Choroid plexus epithelial cell (primary cell): ENCODE measurements around the gene SNED1.

Source experiments
- DNase-seq: peaks from one replicate; pipeline ENCODE4 v3.0.0-alpha.2; 2010; ENCODE audit warnings: low read depth
- H3K4me3 ChIP-seq: 2 replicates; pipeline ENCODE4 v1.5.1; 2011; ENCODE audit warnings: low read depth, mild to moderate bottlenecking, control low read depth, low read length, moderate library complexity
- TF ChIP-seq, protein P1 (sequence below): conservative IDR thresholded peaks from 2 replicates; pipeline ENCODE4 v1.5.1; 2011; ENCODE audit warnings: low read depth, mild to moderate bottlenecking, control low read depth, inconsistent platforms, low read length, moderate library complexity

Gene SNED1

DNA sequence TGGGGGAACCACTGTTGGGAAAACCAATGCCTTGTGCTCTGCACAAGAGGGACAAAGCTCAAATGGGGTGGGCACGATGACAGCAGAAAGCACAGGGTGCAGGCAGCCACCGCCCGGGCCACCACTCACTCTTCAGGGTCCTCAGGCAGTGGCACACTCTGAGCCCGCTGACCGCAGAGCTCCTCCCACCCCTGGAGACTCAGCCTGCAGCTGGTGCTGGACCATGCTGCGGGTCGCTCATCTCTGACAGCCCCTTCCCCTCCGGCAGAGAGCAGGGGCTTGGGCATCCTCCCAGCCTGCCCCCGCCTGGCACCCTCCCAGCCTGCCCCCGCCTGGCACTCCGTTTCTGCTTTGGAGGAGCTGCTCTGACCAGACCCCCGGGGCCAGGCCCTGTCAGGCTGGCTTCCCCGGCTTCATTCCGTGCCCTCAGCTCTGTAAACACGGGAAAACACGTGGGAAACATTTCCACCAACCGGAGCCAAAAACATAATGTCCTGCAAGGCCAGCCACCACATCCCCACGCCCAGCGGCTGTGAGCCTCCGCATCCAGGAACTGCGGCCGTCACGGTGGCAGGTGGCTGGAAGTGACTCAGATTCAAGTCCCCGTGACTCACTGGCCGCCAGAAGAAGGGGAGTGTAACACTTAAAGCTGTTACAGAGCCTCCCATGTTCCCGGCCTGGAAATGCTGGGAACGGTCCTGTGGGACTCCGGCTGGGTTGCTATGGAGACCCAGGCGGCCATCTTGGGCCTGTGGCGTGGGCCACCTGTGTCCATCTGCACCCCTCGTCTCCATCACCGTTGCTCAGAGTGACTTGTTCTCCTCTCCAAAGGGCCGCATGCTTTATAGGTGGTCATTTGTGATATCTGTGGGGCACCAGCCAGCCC is 6.8 kb upstream of the SNED1 start:
- TF ChIP-seq, protein P1, sequence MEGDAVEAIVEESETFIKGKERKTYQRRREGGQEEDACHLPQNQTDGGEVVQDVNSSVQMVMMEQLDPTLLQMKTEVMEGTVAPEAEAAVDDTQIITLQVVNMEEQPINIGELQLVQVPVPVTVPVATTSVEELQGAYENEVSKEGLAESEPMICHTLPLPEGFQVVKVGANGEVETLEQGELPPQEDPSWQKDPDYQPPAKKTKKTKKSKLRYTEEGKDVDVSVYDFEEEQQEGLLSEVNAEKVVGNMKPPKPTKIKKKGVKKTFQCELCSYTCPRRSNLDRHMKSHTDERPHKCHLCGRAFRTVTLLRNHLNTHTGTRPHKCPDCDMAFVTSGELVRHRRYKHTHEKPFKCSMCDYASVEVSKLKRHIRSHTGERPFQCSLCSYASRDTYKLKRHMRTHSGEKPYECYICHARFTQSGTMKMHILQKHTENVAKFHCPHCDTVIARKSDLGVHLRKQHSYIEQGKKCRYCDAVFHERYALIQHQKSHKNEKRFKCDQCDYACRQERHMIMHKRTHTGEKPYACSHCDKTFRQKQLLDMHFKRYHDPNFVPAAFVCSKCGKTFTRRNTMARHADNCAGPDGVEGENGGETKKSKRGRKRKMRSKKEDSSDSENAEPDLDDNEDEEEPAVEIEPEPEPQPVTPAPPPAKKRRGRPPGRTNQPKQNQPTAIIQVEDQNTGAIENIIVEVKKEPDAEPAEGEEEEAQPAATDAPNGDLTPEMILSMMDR, result no peak
- peak overlapping the region; percentile 4 for H3K4me3 ChIP-seq
- DNase-seq, result peak; percentile 75

DNA sequence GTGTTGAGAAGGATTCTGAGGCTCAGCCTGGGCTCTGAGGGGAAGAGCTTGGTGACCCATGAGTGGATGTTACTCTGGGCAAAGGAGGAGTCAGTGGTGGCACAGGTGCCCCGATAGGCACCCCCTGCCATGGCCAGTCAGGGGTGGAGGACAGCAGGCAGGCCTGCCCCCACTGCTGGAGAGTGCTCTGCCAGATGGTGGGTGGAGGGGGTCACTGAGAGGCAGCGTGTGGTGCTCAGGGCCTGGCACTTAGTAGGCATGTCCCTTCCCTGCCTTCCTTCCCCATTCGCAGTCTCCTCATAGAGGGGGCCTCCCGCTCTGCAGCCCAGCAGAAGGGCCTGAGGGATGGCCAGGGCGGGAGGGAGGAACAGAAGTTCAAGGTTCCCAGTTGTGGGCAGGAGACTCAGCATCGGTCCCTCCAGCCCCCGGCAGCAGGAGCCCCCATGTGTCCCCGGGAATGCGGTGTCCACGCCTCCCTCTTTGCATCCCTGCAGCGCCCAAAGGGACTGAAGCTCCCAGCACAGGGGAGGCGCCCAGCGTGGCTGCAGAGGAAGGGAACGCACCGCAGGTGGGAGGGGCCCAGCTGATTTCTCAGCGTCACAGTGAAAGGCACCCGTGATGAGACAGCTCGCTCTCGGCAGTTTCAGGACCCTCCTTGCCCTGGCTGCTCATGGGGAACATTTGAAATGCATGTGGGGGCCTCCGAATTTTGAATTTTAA is 5.7 kb upstream of the SNED1 start:
- TF ChIP-seq, protein P1, result no peak
- no peak for DNase-seq
- H3K4me3 ChIP-seq, result no peak overlapping the region

DNA sequence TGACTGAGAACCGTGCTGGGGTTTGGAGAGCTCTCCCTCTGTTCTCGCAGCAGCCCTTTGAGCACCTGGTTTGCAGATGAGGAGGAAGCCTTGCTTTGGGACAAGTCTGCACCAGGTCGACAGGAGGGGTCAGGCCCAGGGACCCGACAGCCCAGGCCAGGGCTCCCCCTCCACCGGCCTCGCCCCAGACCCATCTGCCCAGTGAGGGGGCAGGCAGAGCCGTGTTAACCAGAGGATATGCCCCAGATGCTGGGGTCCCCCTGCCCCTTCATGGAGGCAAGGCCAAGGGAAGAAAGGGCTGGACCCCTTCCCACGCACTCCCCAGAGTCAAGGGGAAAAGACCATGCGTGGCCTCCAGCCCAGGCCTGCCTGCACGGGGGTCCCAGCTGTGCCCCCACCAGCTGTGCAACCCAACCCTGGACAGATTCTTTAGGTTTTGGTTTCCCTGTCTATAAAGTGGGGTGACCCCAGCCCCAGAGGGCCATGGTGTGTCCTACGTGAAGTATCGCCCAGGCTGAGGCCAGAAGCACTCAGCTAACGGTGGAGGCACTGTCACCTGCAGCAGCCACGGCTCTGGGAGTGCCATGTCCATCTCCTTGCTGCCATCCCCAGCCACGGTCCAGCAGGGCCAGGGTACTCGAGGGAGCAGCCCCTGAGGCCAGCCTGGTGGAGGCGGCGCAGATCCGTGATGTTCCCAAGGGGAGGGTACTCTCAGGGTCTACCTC is 4.8 kb upstream of the SNED1 start:
- no peak for DNase-seq
- H3K4me3 ChIP-seq, result no peak overlapping the region
- TF ChIP-seq, protein P1, result no peak

DNA sequence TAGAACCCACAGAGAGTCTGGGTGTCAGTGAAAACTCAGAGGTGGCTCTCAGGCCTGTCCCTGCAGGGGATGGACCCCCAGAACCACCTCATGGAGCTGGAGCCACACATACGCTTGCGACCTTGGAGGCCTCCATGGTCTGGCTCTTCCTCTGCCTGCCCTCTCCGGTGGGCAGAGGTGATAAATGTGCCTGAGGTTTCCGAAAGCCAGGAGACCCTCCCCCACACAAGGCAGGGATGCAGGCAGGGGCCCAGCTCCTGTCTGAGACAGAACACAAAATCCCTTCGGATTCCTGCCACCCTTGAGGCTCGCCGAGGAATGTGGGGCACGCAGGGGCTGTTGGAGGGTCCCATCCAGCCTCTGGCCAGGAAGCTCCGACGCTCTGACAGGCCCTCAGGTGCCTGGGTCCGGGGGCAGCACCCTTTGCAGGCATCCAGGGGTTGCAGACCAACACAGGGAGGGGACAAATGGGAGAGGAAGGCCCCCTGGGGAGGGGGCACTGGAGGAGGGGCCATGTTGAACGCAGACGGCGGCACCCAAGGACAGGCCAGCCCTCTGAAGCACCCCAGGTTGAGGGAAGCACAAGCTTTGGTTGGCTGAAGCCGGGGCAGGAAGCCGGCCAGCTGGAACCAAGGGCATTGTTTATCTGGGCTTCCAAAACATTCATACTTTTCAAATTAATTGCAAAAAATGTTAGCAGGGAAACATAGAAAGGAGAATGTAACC is 4.1 kb upstream of the SNED1 start:
- no peak overlapping the region for H3K4me3 ChIP-seq
- TF ChIP-seq, protein P1, result no peak
- DNase-seq, result no peak

DNA sequence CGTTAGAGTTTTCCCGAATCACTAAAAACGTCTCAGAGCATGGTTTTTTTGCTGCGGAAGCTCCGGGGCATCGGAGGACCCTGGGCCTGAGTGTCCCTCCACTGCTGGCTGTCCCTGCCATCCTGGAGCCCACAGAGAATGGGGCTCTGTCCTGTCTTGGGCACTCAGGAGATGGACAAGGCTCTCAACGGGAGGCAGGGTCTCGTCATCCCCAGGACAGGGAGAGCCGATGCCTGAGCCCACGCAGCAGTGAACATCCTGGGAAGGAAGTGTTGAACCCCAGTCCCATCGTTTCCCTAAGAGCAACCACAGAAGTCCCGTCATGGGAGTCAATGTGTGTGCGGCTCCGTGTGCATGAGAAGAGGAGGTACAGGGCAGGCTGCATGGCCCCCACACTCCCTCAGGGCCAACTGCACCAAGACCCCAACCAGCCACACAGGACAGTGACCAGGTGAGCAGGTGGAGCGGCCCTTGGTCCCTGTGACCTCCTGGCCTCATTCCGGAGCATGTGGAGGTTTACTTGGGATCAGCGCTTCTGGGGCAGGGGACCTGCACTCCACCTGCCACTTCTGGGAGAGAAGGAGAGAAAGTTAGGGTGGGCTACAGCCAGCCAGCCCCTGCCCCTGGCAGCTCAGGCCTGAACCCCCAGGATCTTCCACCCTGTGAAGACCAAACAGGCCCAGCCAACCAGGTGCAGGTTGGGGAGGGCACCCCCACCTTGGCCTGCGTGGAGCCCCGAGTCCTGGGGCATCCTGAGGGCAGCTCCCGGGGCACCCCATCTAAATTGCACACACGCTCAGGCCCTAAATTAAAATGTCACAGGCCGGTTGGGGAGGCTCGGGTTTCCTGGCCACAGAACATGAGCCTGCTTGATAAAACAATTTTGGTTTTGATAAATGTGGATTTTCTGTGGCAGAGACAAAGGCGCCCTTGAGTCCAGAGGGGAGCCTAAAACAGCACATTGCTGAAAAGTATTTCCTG is 3.1 kb upstream of the SNED1 start:
- TF ChIP-seq, protein P1, result no peak
- no peak for DNase-seq
- no peak overlapping the region for H3K4me3 ChIP-seq
